Right ventricle myocardium superior (tissue), 1 donor: ENCODE measurements around the gene EXOC1. TPM values are rescaled to one million over a fixed set of nuclear protein-coding genes. Genes with fewer than 3 reads are reported as not detected.
"Not testable (repeated sequence)": the region's sequence is repeated elsewhere in the genome, so short reads cannot be mapped to it uniquely, and the experiment has no call there.

Experiments used
- ATAC-seq: fragments of 200-7000 bp; cut with Tn5 transposase; one replicate; pipeline ENCODE4 v1.9.1; 2020; ENCODE audit warnings: mild to moderate bottlenecking; ENCODE audit not compliant: poor library complexity
- DNase-seq: peaks from one replicate; pipeline ENCODE4 v3.0.0-alpha.2; 2020
- intact Hi-C: fragments of 100-400 bp; cut with DNase I; formaldehyde crosslinking; loops from one replicate; pipeline ENCODE4 v1.11.2; 2022
- total RNA-seq: library from RNA; stranded (reverse); fragmentation: NEBNext Ultra II Directional; extraction: Animal tissue kit (Norgen Biotek cat#: 25700); gene quantifications from one replicate; pipeline ENCODE4 v1.2.1, GENCODE V29; 2021
- donor health status: DM: no; HTN: yes; CAD: no; lungs with severe emphysema.

The EXOC1 gene
- total RNA-seq, 1 donor from 2014 or later = 14.9 TPM

- intact Hi-C loops, DNase-seq, ATAC-seq: not testable (repeated sequence)
Measured at GRCh38 chr4:55842312-55842711, 11.1 kb upstream of the EXOC1 start.

GRCh38 chr4:55849724-55850123, 3.7 kb upstream of the EXOC1 start:
- intact Hi-C loops = no loop called here
- ATAC-seq (no peak), DNase-seq (no peak)

GRCh38 chr4:55851885-55852284, 1.6 kb upstream of the EXOC1 start:
- intact Hi-C loops = no loop called here
- no peak for DNase-seq
- no peak for ATAC-seq

- ATAC-seq (no peak), DNase-seq (no peak)
- intact Hi-C loops = no loop called here
Measured at GRCh38 chr4:55854129-55854528, 681 bp downstream of the EXOC1 start.

GRCh38 chr4:55857586-55857985, 4.1 kb downstream of the EXOC1 start:
- intact Hi-C loops = no loop called here
- ATAC-seq (no peak), DNase-seq (no peak)

- DNase-seq (no peak), ATAC-seq (no peak)
- intact Hi-C loops = no loop called here
Measured at GRCh38 chr4:55859711-55860110, 6.3 kb downstream of the EXOC1 start.

GRCh38 chr4:55864577-55865223, 11.3 kb downstream of the EXOC1 start:
- intact Hi-C loops = no loop called here
- ATAC-seq (no peak), DNase-seq (no peak)

GRCh38 chr4:55865228-55865806, 11.9 kb downstream of the EXOC1 start:
- DNase-seq (no peak), ATAC-seq (no peak)
- intact Hi-C loops = no loop called here

GRCh38 chr4:55866290-55866907, 13.0 kb downstream of the EXOC1 start:
- intact Hi-C loops = no loop called here
- ATAC-seq (peak; percentile 97), DNase-seq (no peak)

GRCh38 chr4:55866973-55867574, 13.6 kb downstream of the EXOC1 start:
- DNase-seq = no peak
- intact Hi-C loops = no loop called here

GRCh38 chr4:55868581-55869090, 15.2 kb downstream of the EXOC1 start:
- DNase-seq (no peak), ATAC-seq (no peak)
- intact Hi-C loops = no loop called here

More at GRCh38 chr4:55866973-55867574, 13.6 kb downstream of the EXOC1 start:
- ATAC-seq = peak; percentile 97

GRCh38 chr4:55871299-55871800, 17.9 kb downstream of the EXOC1 start:
- DNase-seq (no peak), ATAC-seq (no peak)
- intact Hi-C loops = no loop called here

- intact Hi-C loops = no loop called here
- ATAC-seq = no peak
Measured at GRCh38 chr4:55874831-55875230, 21.4 kb downstream of the EXOC1 start.

GRCh38 chr4:55876387-55876786, 22.9 kb downstream of the EXOC1 start:
- ATAC-seq (peak; percentile 41), DNase-seq (no peak)
- intact Hi-C loops = no loop called here

More at GRCh38 chr4:55874831-55875230, 21.4 kb downstream of the EXOC1 start:
- DNase-seq = no peak

- no peak for ATAC-seq
- intact Hi-C loops = no loop called here
- DNase-seq = no peak
Measured at GRCh38 chr4:55879224-55879623, 25.8 kb downstream of the EXOC1 start.

- ATAC-seq = no peak
- no peak for DNase-seq
- intact Hi-C loops = no loop called here
Measured at GRCh38 chr4:55880652-55881280, 27.3 kb downstream of the EXOC1 start.

GRCh38 chr4:55884093-55884850, 30.8 kb downstream of the EXOC1 start:
- intact Hi-C loops = no loop called here
- ATAC-seq (no peak), DNase-seq (no peak)

- no peak for ATAC-seq
- intact Hi-C loops = no loop called here
Measured at GRCh38 chr4:55884851-55885219, 31.4 kb downstream of the EXOC1 start.

More at GRCh38 chr4:55884851-55885219, 31.4 kb downstream of the EXOC1 start:
- DNase-seq = no peak
